ENCODE results near the gene PRPF40B. TPM values are rescaled to one million over a fixed set of nuclear protein-coding genes. Genes with fewer than 3 reads are reported as not detected.

PRPF40B gene
- total and polyA plus RNA-seq, 2 of the 13 experiments (the other 11 are each of a cell fraction or from before 2014, with no cell fraction given), result 5.0 to 7.8 TPM

DNA sequence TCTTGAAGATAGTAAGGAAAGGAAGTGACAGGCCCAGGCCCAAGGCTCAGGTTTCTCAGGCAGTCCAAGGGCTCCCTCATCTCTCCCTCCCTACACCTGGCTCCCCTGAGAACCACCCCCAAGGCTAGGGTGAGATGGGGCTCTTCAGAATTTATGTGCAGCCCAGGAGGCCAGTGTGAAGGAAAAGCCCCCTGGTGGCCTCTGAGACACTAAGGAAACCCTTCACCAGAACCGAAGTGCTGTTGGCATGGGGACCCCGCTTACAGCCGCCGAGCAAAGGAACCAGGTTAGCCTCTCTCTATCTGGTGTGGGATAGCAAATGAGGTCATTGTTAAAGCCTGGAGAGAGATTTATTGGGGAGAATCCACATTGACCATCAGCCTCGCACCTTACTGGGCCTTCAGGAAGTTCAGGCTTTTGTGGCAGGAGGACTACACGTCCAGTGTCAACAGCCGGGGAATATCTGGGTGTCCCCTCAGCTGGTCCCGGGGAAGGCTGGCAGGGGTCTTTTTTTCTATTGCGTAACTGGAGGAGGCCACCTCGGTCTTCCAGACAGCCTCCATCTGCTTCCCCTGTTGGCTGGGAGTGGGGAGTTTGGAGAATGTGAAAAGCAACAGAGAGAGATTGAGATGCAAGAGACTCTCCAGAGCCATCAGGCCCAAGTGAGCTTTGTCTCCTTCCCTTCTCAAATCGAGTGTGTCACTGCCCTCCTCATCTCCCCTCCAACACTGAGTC lies 36.0 kb upstream of the PRPF40B start:
- Histone ChIP-seq H3K4me1 (ENCODE audit: insufficient read depth, low read length) (peaks cover 6% of the 10 kb centered on the region), H4K20me1 (ENCODE audit: insufficient read depth, low read length) (no peaks in the 10 kb centered on the region), H3K4me3 (replicated peaks in 1 of 3; ENCODE audit: insufficient read depth in 1 of 3, low read depth in 2 of 3, low read length in 3 of 3) (no peak overlapping the region), H3K9me3 (ENCODE audit: low read length) (no peaks in the 10 kb centered on the region), H2AFZ (ENCODE audit: low read length) (no peak overlapping the region), H3K27me3 (ENCODE audit: control insufficient read depth in 1 of 2, insufficient read depth in 2 of 2, low read length in 2 of 2) (no peaks in the 10 kb centered on the region), H3K36me3 (replicated peaks in 1 of 2; ENCODE audit: control insufficient read depth in 1 of 2, insufficient read depth in 2 of 2, low read length in 2 of 2) (peaks cover 6 to 10% of the 10 kb centered on the region in 2 experiments; a peak in 4 of 5 replicates), H3K79me2 (ENCODE audit: insufficient read depth, low read length) (no peaks in the 10 kb centered on the region), H3K27ac (ENCODE audit: extremely low read length, insufficient read depth, low read length) (no peak overlapping the region), H3K4me2 (ENCODE audit: low read depth, low read length) (no peak overlapping the region), H3K9ac (ENCODE audit: insufficient read depth, low read depth, low read length) (no peak overlapping the region)
- ChIA-PET CTCF (ENCODE audit: low intra/inter-chr PET ratio, low total read pairs) (no interaction called here), POLR2A (no interaction called here)
- intact Hi-C loops (cut with micrococcal nuclease; ENCODE audit: unreplicated experiment) (no loop called here), in situ Hi-C loops (cut with HindIII; ENCODE audit: extremely low pct_ligation_motif_present, low pct_unique_long_range_greater_than_20kb) (no loop called here)
- no peak for FAIRE-seq
- peak; percentile 58 for ATAC-seq
- TF ChIP-seq CEBPB (IDR thresholded peaks at IDR 0.05; ENCODE audit: borderline replicate concordance, low read depth, low read length) (peak; percentile 34), ONECUT2 (CRISPR knock-in tag; IDR thresholded peaks at IDR 0.05) (no peak)
- WGBS (ENCODE audit: low lambda C conversion rate), result 94% methylated on average over 11 of the region's 11 CpGs
- no peak for DNase-seq (ENCODE audit: low spot score)
- BruUV-seq (replicated peaks), result no TSS peak

DNA sequence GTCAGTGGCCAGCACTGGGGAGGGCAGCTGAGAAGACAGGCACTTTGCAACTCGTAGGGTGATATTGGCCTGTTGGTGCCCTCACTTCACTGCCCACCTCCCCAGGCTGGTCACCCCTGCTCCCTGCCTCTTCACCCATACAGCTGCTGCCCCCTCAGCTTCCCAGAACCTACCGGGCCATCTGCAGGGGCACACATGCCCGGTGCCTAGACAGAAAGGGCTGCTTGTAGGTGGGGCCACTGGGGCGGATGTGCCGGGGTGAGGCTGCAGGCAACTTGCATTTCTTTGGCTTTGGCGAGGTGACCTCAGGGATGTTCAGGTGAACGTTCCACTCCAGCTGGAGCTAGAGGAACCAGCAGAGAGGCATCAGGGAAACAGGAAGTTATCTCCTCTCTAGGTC lies 35.1 kb upstream of the PRPF40B start:
- Histone ChIP-seq H3K27me3 (ENCODE audit: control insufficient read depth in 1 of 2, insufficient read depth in 2 of 2, low read length in 2 of 2) (no peaks in the 10 kb centered on the region), H3K79me2 (ENCODE audit: insufficient read depth, low read length) (no peaks in the 10 kb centered on the region), H3K4me3 (replicated peaks in 1 of 3; ENCODE audit: insufficient read depth in 1 of 3, low read depth in 2 of 3, low read length in 3 of 3) (no peak overlapping the region), H3K9ac (ENCODE audit: insufficient read depth, low read depth, low read length) (no peak overlapping the region), H3K4me2 (ENCODE audit: low read depth, low read length) (no peak overlapping the region), H3K9me3 (ENCODE audit: low read length) (no peaks in the 10 kb centered on the region), H3K4me1 (ENCODE audit: insufficient read depth, low read length) (no peaks in the 10 kb centered on the region), H3K27ac (ENCODE audit: extremely low read length, insufficient read depth, low read length) (no peak overlapping the region), H4K20me1 (ENCODE audit: insufficient read depth, low read length) (no peaks in the 10 kb centered on the region), H3K36me3 (replicated peaks in 1 of 2; ENCODE audit: control insufficient read depth in 1 of 2, insufficient read depth in 2 of 2, low read length in 2 of 2) (peaks cover 6 to 10% of the 10 kb centered on the region in 2 experiments; a peak in 4 of 5 replicates), H2AFZ (ENCODE audit: low read length) (no peak overlapping the region)
- intact Hi-C loops (cut with micrococcal nuclease; ENCODE audit: unreplicated experiment) (no loop called here), in situ Hi-C loops (cut with HindIII; ENCODE audit: extremely low pct_ligation_motif_present, low pct_unique_long_range_greater_than_20kb) (no loop called here)
- TF ChIP-seq SPEN (CRISPR knock-in tag; IDR thresholded peaks at IDR 0.05; ENCODE audit: low read depth) (no peak), ZNF431 (CRISPR knock-in tag; IDR thresholded peaks at IDR 0.05; ENCODE audit: borderline replicate concordance, low read depth) (no peak), NFE2L2 (IDR thresholded peaks at IDR 0.05; ENCODE audit: low read length) (no peak)
- 98% methylated on average over 7 of the region's 7 CpGs for WGBS (ENCODE audit: low lambda C conversion rate)
- DNase-seq (ENCODE audit: low spot score) (no peak), FAIRE-seq (no peak), ATAC-seq (no peak)
- no TSS peak for BruUV-seq (replicated peaks)
- POLR2A ChIA-PET, result no interaction called here
- CTCF ChIA-PET (ENCODE audit: low intra/inter-chr PET ratio, low total read pairs), result no interaction called here

Measured in HepG2 (cell line).